ENCODE results near the gene HEXD.

HEXD gene

DNA sequence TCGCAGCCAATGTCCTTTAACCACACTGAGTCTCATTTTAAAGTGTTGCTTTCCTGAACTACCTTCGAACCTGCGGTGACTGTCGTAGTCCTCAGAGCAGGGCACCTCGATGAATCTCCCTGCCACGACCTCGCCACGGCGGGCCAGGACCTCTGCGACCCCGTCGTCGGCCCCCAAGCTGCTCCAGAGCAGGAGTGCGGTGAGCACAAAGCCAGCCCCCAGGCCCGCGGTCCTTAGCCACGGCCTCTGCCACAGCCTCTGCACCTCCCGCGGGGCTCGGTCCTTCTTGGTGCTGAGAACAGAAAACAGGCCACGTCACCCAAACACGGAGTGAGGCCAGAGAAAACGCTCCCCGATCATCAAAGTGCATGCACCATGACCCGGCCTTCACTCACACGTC, 2.8 kb upstream of the HEXD start:
- TF ChIP-seq, protein P1, sequence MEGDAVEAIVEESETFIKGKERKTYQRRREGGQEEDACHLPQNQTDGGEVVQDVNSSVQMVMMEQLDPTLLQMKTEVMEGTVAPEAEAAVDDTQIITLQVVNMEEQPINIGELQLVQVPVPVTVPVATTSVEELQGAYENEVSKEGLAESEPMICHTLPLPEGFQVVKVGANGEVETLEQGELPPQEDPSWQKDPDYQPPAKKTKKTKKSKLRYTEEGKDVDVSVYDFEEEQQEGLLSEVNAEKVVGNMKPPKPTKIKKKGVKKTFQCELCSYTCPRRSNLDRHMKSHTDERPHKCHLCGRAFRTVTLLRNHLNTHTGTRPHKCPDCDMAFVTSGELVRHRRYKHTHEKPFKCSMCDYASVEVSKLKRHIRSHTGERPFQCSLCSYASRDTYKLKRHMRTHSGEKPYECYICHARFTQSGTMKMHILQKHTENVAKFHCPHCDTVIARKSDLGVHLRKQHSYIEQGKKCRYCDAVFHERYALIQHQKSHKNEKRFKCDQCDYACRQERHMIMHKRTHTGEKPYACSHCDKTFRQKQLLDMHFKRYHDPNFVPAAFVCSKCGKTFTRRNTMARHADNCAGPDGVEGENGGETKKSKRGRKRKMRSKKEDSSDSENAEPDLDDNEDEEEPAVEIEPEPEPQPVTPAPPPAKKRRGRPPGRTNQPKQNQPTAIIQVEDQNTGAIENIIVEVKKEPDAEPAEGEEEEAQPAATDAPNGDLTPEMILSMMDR (IDR thresholded peaks at IDR 0.05) = no peak

GRCh38 chr17:82415786-82416185, 2.4 kb upstream of the HEXD start:
- DNase-seq = no peak
- H3K4me3 ChIP-seq = no peak overlapping the region
- peaks cover 0 to 24% (median 15%) of the 10 kb centered on the region in 4 donors for H3K4me1 ChIP-seq
- H3K9me3 ChIP-seq = no peaks in the 10 kb centered on the region
- H3K27ac ChIP-seq = no peak overlapping the region
- no peaks in the 10 kb centered on the region for H3K27me3 ChIP-seq
- intact Hi-C loops (cut with DNase I; ENCODE audit: low total_unique reads) = loop anchor here (5.0 kb wide), 1 partner anchor 137 kb away; no protein-coding TSS in a partner anchor
- TF ChIP-seq, protein P1 (IDR thresholded peaks at IDR 0.05) = no peak
- peaks cover 0 to 18% (median 0%) of the 10 kb centered on the region in 3 donors for H3K36me3 ChIP-seq

More for the DNA sequence above, 2.8 kb upstream of the HEXD start:
- no peak overlapping the region for H3K4me3 ChIP-seq
- H3K9me3 ChIP-seq = no peaks in the 10 kb centered on the region
- no peak for DNase-seq
- no peaks in the 10 kb centered on the region for H3K27me3 ChIP-seq
- intact Hi-C loops (cut with DNase I; ENCODE audit: low total_unique reads) = loop anchor here (5.0 kb wide), 1 partner anchor 137 kb away; no protein-coding TSS in a partner anchor
- H3K36me3 ChIP-seq = peaks cover 0 to 15% (median 0%) of the 10 kb centered on the region in 3 donors
- no peak overlapping the region for H3K27ac ChIP-seq
- H3K4me1 ChIP-seq = peaks cover 0 to 24% (median 15%) of the 10 kb centered on the region in 4 donors

- Histone ChIP-seq H3K4me3 (no peak overlapping the region), H3K36me3 (peaks cover 0 to 23% (median 4%) of the 10 kb centered on the region in 3 donors), H3K9me3 (no peaks in the 10 kb centered on the region), H3K4me1 (peaks cover 0 to 24% (median 15%) of the 10 kb centered on the region in 4 donors), H3K27ac (no peak overlapping the region), H3K27me3 (no peaks in the 10 kb centered on the region)
- DNase-seq = no peak
- TF ChIP-seq, protein P1 (IDR thresholded peaks at IDR 0.05) = no peak
- intact Hi-C loops (cut with DNase I; ENCODE audit: low total_unique reads) = loop anchor here (5.0 kb wide), 1 partner anchor 136 kb away; no protein-coding TSS in a partner anchor
Measured at GRCh38 chr17:82416264-82416663, 1.9 kb upstream of the HEXD start.

- TF ChIP-seq, protein P1 (IDR thresholded peaks at IDR 0.05) = no peak
- Histone ChIP-seq H3K36me3 (peaks cover 0 to 28% (median 5%) of the 10 kb centered on the region in 3 donors), H3K27ac (no peak overlapping the region), H3K4me1 (peaks cover 0 to 24% (median 15%) of the 10 kb centered on the region in 4 donors), H3K9me3 (no peaks in the 10 kb centered on the region), H3K4me3 (no peak overlapping the region), H3K27me3 (no peaks in the 10 kb centered on the region)
- no peak for DNase-seq
- intact Hi-C loops (cut with DNase I; ENCODE audit: low total_unique reads) = loop anchor here (5.0 kb wide), 1 partner anchor 136 kb away; no protein-coding TSS in a partner anchor
Measured at GRCh38 chr17:82416771-82417170, 1.4 kb upstream of the HEXD start.

DNA sequence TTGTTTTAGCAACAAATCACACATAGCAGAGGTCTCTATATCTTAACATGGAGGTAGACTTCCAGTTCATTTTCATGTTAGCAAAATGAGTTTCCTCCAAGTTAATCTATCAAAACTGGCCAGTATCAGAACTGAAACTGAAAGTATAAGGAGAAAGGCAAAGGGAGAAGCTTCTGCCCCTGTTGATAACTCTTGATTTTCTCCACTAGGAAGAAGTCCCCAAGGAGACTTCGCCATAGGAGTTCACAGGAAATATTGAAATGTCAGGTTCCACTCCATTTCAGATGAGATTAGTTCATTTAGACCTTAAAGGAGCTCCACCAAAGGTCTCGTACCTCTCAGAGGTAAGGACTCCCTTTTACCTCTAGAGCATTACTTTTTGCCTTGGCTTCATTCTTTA, 1.4 kb downstream of the HEXD start:
- no peak for DNase-seq
- H3K4me3 ChIP-seq = no peak overlapping the region
- H3K36me3 ChIP-seq = peaks cover 0 to 19% (median 5%) of the 10 kb centered on the region in 3 donors
- TF ChIP-seq, protein P1 (IDR thresholded peaks at IDR 0.05) = no peak
- intact Hi-C loops (cut with DNase I; ENCODE audit: low total_unique reads) = loop anchor here (5.0 kb wide), 1 partner anchor 133 kb away; no protein-coding TSS in a partner anchor
- no peaks in the 10 kb centered on the region for H3K27me3 ChIP-seq
- H3K4me1 ChIP-seq = peaks cover 0 to 29% (median 24%) of the 10 kb centered on the region in 4 donors
- H3K9me3 ChIP-seq = no peaks in the 10 kb centered on the region
- no peak overlapping the region for H3K27ac ChIP-seq
